Subcutaneous abdominal adipose tissue (tissue), 5 donors: Measurements from ENCODE around the gene RAB37.
A peak's percentile ranks its signal among the peaks of the same experiment; 100 is the strongest.

Experiments
- H3K27ac ChIP-seq: one replicate; pipeline ENCODE4 v1.7.0; 2013; ENCODE audit warnings: low read depth, mild to moderate bottlenecking, inconsistent platforms, low read length, moderate library complexity
- H3K27me3 ChIP-seq, 5 donors: one replicate each; pipeline ENCODE4 v1.7.0; 2013; ENCODE audit warnings: low read length in 5 of 5, inconsistent platforms in 1 of 5; ENCODE audit not compliant: control insufficient read depth in 5 of 5, insufficient read depth in 4 of 5
- H3K36me3 ChIP-seq, 5 donors: one replicate each; pipeline ENCODE4 v1.7.0; 2013; ENCODE audit warnings: low read length in 5 of 5; ENCODE audit not compliant: control insufficient read depth in 5 of 5, insufficient read depth in 5 of 5
- H3K4me1 ChIP-seq, 5 donors: one replicate each; pipeline ENCODE4 v1.7.0; 2013; ENCODE audit warnings: low read length in 5 of 5, mild to moderate bottlenecking in 3 of 5, moderate library complexity in 1 of 5; ENCODE audit not compliant: control insufficient read depth in 5 of 5, insufficient read depth in 5 of 5
- H3K4me3 ChIP-seq, 5 donors: one replicate each; pipeline ENCODE4 v1.7.0; 2013; ENCODE audit warnings: low read length in 5 of 5, low read depth in 1 of 5
- H3K9ac ChIP-seq, 5 donors: one replicate each; pipeline ENCODE4 v1.7.0; 2013; ENCODE audit warnings: low read length in 5 of 5, mild to moderate bottlenecking in 4 of 5, moderate library complexity in 3 of 5
- H3K9me3 ChIP-seq, 5 donors: one replicate each; pipeline ENCODE4 v1.7.0; 2013; ENCODE audit warnings: low read length in 5 of 5; ENCODE audit not compliant: control insufficient read depth in 5 of 5
- donor health status: healthy.
- donor health status: healthy.
- donor health status: healthy.
- donor health status: healthy.
- donor health status: healthy.

RAB37 gene

GRCh38 chr17:74772053-74772452, 35.0 kb downstream of the RAB37 start:
- no peaks in the 10 kb centered on the region for H3K27me3 ChIP-seq
- H3K9ac ChIP-seq = no peak overlapping the region
- peaks cover 0 to 59% (median 52%) of the 10 kb centered on the region in 5 donors for H3K36me3 ChIP-seq
- H3K4me3 ChIP-seq = no peak overlapping the region
- H3K27ac ChIP-seq = no peak overlapping the region
- H3K4me1 ChIP-seq = peaks cover 8 to 36% (median 21%) of the 10 kb centered on the region in 5 donors
- H3K9me3 ChIP-seq = no peaks in the 10 kb centered on the region

DNA sequence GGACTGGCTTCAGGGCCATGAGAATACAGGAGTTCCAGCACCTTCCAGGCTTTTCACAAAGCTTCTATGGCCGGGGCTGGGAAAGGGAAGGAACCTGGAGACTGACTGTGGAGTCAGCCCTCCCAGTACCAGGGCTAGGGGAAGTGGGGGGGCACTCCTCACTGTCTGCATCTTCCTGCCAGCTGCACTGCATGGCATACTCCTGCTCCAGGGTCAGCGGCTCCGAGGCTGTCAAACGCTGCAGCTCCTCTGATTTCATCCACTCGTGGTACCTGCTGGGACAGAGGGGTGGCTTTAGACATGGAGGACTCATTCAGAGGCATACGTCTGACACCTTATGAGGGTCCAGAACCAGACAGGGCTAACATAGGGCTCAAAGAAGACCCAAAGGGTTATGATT, 36.4 kb downstream of the RAB37 start:
- Histone ChIP-seq H3K27me3 (no peaks in the 10 kb centered on the region), H3K4me1 (peaks cover 10 to 38% (median 29%) of the 10 kb centered on the region in 5 donors), H3K36me3 (peaks cover 0 to 54% (median 52%) of the 10 kb centered on the region in 5 donors), H3K4me3 (no peak overlapping the region), H3K9ac (no peak overlapping the region), H3K27ac (no peak overlapping the region), H3K9me3 (no peaks in the 10 kb centered on the region)

GRCh38 chr17:74773871-74774286, 36.8 kb downstream of the RAB37 start:
- peaks cover 0 to 50% (median 48%) of the 10 kb centered on the region in 5 donors for H3K36me3 ChIP-seq
- no peak overlapping the region for H3K4me3 ChIP-seq
- no peak overlapping the region for H3K9ac ChIP-seq
- H3K9me3 ChIP-seq = no peaks in the 10 kb centered on the region
- H3K27ac ChIP-seq = no peak overlapping the region
- H3K4me1 ChIP-seq = peaks cover 10 to 36% (median 26%) of the 10 kb centered on the region in 5 donors
- H3K27me3 ChIP-seq = no peaks in the 10 kb centered on the region

- Histone ChIP-seq H3K27ac (peak overlapping the region; percentile 79), H3K9ac (peak overlapping the region; percentile 86 to 91 (median 87)), H3K9me3 (no peaks in the 10 kb centered on the region), H3K36me3 (peaks cover 0 to 46% (median 42%) of the 10 kb centered on the region in 5 donors), H3K27me3 (no peaks in the 10 kb centered on the region), H3K4me1 (peaks cover 12 to 47% (median 28%) of the 10 kb centered on the region in 5 donors), H3K4me3 (peak overlapping the region; percentile 86 to 96 (median 93))
These were observed 38.5 kb downstream of the RAB37 start for GRCh38 chr17:74775409-74776043.

GRCh38 chr17:74776044-74776962, 39.2 kb downstream of the RAB37 start, which contains the start of gene NAT9:
NAT9 (minus strand) TSS chr17:74776345; CDS start chr17:74775698, 647 bp downstream.
- peaks cover 0 to 40% (median 38%) of the 10 kb centered on the region in 5 donors for H3K36me3 ChIP-seq
- peak within 1 kb of the TSS; percentile 86 to 91 (median 87) for H3K9ac ChIP-seq
- no peaks in the 10 kb centered on the region for H3K9me3 ChIP-seq
- H3K4me1 ChIP-seq = peaks cover 12 to 48% (median 28%) of the 10 kb centered on the region in 5 donors
- H3K27me3 ChIP-seq = no peaks in the 10 kb centered on the region
- H3K4me3 ChIP-seq = peak within 1 kb of the TSS; percentile 86 to 96 (median 93)
- H3K27ac ChIP-seq = peak within 1 kb of the TSS; percentile 79

GRCh38 chr17:74776990-74777389, 39.9 kb downstream of the RAB37 start:
- Histone ChIP-seq H3K27ac (peak overlapping the region; percentile 69), H3K36me3 (peaks cover 0 to 35% (median 33%) of the 10 kb centered on the region in 5 donors), H3K4me1 (peaks cover 12 to 48% (median 28%) of the 10 kb centered on the region in 5 donors), H3K9me3 (no peaks in the 10 kb centered on the region), H3K9ac (peak overlapping the region; percentile 19 to 81 (median 77)), H3K4me3 (peak overlapping the region; percentile 86 to 96 (median 93)), H3K27me3 (no peaks in the 10 kb centered on the region)

DNA sequence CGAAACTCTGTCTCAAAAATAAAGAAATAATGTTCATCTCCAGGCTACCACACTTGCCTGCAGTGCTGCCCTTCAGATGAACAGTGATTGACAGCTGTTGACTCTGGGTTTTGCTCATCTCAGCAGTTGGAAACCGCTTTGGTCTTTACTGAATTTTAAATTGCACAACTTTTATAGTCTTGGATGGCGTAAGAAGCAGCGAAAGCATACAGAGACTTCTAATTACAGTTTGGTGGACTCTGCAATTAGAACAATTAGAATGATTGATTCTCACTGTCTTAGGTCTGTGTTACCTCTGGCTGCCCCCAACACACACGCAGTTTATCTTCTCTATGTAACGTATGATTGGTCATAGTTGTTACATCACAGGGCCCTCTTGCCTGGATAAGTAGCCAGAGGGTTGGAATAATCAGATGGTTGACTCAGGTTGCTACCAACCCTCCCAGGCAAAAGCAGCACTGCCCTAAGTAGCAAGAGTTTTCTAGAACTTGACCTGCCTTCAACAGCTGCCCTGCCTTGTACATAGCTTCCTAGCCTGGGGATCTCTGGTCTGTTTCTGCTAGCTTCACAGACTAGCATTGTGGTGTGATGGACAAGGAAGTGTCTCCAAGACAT, 41.0 kb downstream of the RAB37 start:
- H3K27ac ChIP-seq = peak overlapping the region; percentile 69
- H3K4me1 ChIP-seq = peaks cover 12 to 48% (median 28%) of the 10 kb centered on the region in 5 donors
- no peak overlapping the region for H3K9ac ChIP-seq
- H3K4me3 ChIP-seq = no peak overlapping the region
- H3K36me3 ChIP-seq = peaks cover 0 to 31% (median 26%) of the 10 kb centered on the region in 5 donors
- no peaks in the 10 kb centered on the region for H3K27me3 ChIP-seq
- H3K9me3 ChIP-seq = no peaks in the 10 kb centered on the region

GRCh38 chr17:74778960-74779359, 41.9 kb downstream of the RAB37 start:
- Histone ChIP-seq H3K27ac (peak overlapping the region; percentile 69), H3K4me1 (peaks cover 12 to 48% (median 28%) of the 10 kb centered on the region in 5 donors), H3K4me3 (no peak overlapping the region), H3K27me3 (no peaks in the 10 kb centered on the region), H3K36me3 (peaks cover 0 to 23% (median 18%) of the 10 kb centered on the region in 5 donors), H3K9me3 (no peaks in the 10 kb centered on the region), H3K9ac (no peak overlapping the region)

- H3K36me3 ChIP-seq = peaks cover 0 to 23% (median 16%) of the 10 kb centered on the region in 5 donors
- H3K9ac ChIP-seq = peak overlapping the region in 1 of 5 donors; percentile 14
- no peaks in the 10 kb centered on the region for H3K9me3 ChIP-seq
- peaks cover 12 to 48% (median 28%) of the 10 kb centered on the region in 5 donors for H3K4me1 ChIP-seq
- H3K4me3 ChIP-seq = no peak overlapping the region
- no peaks in the 10 kb centered on the region for H3K27me3 ChIP-seq
- peak overlapping the region; percentile 69 for H3K27ac ChIP-seq
These were observed 42.4 kb downstream of the RAB37 start for GRCh38 chr17:74779501-74779900.
